ENCODE results near the gene OR10H3.
"Not testable (repeated sequence)": the region's sequence is repeated elsewhere in the genome, so short reads cannot be mapped to it uniquely, and the experiment has no call there.

The OR10H3 gene

DNA sequence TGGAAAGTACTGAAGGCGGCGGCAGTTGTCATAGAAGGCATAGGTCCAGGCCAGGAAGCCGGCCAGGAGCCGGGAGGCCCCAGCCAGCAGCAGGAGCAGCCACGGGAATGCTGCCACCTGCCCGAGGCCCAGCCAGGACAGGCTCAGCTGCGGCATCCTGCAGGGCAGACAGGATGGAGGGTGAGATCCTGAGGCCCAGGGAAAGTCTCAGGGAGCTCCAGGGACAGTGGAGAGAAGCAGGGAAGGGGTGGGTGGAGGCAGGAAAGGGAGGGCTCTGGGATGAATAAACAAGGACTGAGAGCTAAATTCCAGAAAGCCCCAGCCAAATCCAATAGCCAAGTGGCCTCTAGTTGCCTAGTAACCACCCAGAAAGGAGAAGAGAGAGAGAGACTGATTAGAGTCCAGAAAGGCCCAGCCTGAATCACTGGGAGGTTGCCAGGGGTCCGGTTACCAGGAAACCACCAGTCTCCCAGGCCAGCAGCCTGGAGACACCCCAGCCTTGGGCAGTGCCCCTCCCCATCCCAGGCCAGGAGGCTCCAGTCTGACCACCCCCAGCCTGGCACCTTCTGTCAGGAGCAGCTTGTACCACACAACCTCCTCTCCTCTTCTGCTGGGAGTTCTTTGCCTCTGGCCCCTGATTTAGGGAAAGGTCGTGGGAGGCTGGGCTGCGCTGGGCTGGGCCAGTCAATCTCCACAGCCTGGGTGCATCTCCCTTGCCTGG lies 42.1 kb downstream of the OR10H3 start:
- no peak for DNase-seq

DNA sequence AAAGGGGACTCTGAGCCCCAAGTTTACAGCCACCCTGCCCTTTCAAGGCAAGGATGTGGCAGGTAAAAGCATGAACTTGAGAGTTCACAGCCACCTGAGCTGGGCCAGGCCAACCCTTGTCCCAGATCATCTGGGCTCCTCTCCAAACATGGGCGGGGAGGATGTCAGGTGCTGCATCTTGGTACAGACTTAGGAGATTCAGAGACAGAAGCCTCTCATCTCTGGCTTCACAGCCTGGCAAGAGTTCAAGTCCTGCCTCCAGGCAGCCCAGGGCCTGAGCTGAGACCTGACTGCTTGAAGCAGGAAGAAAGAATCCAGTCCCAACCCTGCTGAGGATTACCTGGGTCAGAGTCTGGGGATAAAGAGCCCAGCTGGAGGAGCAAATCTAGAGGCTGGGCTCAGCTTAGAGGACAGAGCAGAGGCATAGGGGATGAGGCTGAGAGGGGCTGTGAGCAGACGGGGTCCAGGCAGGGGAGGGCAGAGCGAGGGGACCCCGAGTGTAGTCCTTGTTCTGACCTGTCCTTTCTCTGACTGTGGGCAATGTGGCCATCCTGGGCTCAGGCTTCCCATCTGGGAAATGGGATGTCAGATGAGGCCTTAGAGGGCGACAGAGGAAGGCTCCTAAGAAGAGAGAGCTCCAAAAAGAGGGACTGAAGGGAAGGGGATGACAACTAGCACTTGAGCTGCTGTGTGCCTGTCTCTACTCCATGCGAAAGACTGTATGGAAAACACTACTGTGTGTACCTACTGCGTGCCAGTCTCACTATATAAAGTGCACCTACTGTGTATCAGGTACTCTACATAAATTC lies 43.0 kb downstream of the OR10H3 start:
- DNase-seq = no peak

DNA sequence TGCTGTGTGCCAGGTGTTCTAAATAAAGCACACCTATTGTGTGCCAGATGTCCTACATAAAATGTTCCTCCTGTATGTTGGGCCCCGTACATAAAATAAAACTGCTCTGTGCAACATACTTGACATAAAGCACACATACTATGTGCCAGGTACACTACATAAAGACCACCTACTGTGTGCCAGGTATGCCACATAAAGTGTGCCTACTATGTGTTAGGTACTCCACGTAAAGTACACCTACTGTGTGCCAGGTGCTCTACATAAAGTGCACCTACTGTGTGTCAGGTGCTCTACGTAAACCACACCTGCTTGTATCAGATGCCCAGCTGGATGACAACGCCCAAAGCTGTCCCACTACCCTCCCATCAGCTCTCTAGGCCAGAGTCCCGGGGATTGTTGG lies 43.9 kb downstream of the OR10H3 start:
- DNase-seq = no peak

DNA sequence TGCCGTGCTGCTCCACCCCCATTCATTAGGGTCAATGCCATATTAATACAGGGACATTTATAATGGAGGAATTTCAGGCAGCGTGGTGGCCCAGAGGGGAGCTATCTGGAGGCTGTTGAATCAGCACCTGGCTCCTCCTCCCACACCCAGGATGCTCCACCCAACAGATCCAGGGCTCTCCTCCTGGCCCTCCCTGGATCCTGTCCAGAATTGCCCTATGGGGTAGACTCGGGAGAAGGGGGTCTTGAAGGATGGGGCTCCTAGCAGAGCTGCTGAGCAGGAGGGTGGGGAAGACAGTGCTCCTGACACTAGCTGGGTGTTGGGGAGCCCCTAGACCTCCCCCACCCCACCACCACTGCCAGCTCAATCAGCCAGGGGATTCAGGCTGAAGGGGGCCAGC lies 44.4 kb downstream of the OR10H3 start:
- DNase-seq = no peak

DNA sequence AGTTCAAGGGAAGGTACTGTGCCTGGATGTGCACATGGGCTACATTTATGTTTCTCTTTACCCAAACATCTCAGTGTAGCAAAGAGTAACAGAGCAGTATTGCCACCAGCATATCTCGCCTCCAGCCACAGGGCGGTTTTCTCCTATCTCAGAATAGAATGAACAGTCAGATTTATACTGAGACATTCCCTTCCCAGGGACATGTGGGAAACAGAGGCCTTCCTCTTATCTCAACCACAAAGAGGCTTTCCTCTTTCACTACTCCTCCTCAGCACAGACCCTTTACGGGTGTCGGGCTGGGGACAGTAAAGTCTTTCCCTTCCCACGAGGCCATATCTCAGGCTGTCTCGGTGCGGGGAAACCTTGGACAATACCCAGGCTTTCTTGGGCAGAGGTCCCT lies 45.1 kb downstream of the OR10H3 start:
- not testable (repeated sequence) for DNase-seq

DNA sequence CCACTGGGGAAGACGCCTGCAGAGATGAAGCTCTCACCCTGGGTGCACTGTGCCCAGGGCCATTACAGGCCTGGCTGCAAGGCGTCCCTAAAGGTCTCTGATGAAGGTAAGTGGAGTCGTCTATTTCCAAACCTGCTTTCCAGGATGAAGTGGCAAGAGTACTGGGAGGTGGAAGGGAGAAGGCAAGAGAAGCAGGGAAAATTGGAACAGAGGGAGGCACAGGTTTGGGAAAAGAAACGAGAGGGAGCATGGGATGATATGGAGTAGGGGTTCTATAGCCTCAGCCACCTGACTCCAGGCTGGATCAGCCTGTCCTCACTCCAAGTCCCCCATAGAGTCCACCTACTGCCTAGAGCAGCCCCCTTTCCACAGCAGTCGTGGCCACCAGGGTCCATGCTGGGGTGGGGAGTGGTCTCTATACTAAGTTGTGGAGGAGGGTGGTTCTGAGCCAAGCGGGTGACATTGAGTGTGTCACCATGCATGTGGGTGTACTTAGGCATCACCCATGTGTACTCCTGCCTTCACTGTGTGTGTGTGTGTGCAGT lies 49.9 kb downstream of the OR10H3 start, which contains the start of gene OR10H5:
Gene OR10H5 (plus strand): TSS at position 51 of the 545 bp plus-strand sequence. CDS start 6,388 bp downstream, outside the sequence.
- DNase-seq = no peak

DNA sequence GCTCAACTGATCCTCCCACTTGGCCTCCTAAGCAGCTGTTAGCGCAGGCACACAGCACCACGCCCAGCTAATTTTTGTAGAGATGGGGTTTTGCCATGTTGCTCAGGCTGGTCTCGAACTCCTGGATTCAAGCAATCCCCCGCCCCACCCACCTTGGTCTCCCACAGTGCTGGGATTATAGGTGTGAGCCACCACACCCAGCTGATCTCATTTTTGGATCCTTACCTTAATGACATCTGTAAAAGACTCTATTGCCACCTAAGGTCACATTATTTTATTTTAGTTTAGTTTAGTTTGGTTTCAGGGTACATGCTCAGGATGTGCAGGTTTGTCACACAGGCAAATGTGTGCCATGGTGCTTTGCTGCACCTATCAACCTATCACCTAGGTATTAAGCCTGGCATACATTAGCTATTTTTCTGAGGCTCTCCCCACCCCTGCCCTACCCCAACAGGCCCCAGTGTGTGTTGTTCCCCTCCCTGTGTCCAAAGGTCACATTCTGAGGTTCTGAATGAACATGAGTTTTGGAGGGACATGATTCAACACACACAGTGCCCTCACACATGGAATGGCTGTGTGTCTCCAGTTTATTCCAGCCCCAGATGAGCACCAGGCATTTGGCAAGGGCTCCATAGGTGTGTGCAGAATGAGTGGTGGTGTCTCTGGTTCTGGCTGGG lies 50.9 kb downstream of the OR10H3 start:
- DNase-seq = no peak

DNA sequence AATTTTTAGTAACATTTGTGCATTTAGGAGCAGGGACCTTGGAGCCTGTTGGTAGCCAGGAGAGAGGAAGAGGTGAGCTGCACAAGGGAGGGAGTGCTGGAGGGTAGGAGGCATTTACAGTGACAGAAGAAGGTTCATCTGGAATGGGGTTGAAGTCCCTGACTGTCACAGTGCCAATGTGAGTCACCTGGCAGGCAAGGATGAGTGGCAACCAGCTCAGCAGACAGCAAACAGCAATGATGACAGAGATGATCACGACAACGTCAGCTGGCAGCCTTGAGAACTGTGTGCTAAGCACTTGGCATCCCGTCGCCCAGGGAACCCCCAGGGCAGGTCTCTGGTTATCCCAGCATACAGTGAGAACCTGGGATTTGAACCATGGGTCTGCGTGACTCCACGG lies 52.3 kb downstream of the OR10H3 start:
- no peak for DNase-seq

Measured in NCI-H1694 (cell line).